SK-N-MC (cell line): ENCODE results near the gene ABLIM1.

Experiments
- EZH2 ChIP-seq: fragments of 200-600 bp; sonication (generic); IDR thresholded peaks from one replicate; pipeline ENCODE4 v1.6.1; 2017; ENCODE audit warnings: antibody characterized with exemption
- FOXP2 ChIP-seq: optimal IDR thresholded peaks from 2 replicates; pipeline ENCODE3; 2011; ENCODE audit warnings: mild to moderate bottlenecking, moderate library complexity; ENCODE audit not compliant: insufficient read depth; ENCODE audit errors: extremely low read length, control extremely low read depth
- POLR2AphosphoS5 ChIP-seq: IDR thresholded peaks from 2 replicates; pipeline ENCODE4 v1.6.1; 2012; ENCODE audit warnings: mild to moderate bottlenecking, low read depth, low read length, borderline replicate concordance

GRCh38 chr10:114483575-114483974 is 174.5 kb downstream of the ABLIM1 start:
- TF ChIP-seq EZH2: no peak
- TF ChIP-seq POLR2AphosphoS5: no peak
- no peak for TF ChIP-seq FOXP2
